Vagina (tissue), 2 donors: ENCODE results near the gene BTK.

Experiments used
- POLR2A ChIP-seq, 2 donors: fragments of 450-650 bp; IDR thresholded peaks; one replicate each; pipeline ENCODE4 v1.6.1; 2017; ENCODE audit warnings: antibody characterized with exemption in 2 of 2, mild to moderate bottlenecking in 2 of 2, moderate library complexity in 2 of 2
- POLR2AphosphoS5 ChIP-seq, 2 donors: sonication (generic); formaldehyde crosslinking; IDR thresholded peaks; one replicate each; pipeline ENCODE4 v1.9.0; 2017; ENCODE audit warnings: antibody characterized with exemption in 2 of 2, mild to moderate bottlenecking in 2 of 2, low read depth in 1 of 2; ENCODE audit not compliant: insufficient read depth in 1 of 2

GRCh38 chrX:101393530-101394305, 7.7 kb upstream of the BTK start:
- TF ChIP-seq POLR2AphosphoS5 (IDR thresholded peaks at IDR 0.05; ENCODE audit: insufficient read depth in 1 of 2, low read depth in 1 of 2): no peak
- TF ChIP-seq POLR2A (IDR thresholded peaks at IDR 0.05): no peak
